ENCODE data around the gene OLFM4. TPM values are rescaled to one million over a fixed set of nuclear protein-coding genes. Genes with fewer than 3 reads are reported as not detected.

The OLFM4 gene
- total RNA-seq, 2 donors from 2014 or later: not detected

GRCh38 chr13:53043398-53043797 lies 14.8 kb downstream of the OLFM4 start:
- Mint-ChIP-seq H3K27ac (no peak overlapping the region), H3K9me3 (peaks cover 0 to 4% of the 10 kb centered on the region in 2 donors), H3K36me3 (no peaks in the 10 kb centered on the region)
- ATAC-seq (no peak), DNase-seq (ENCODE audit: low spot score in 2 of 2) (no peak)

- H3K27ac Mint-ChIP-seq: no peak overlapping the region
- DNase-seq (ENCODE audit: low spot score in 2 of 2) (no peak), ATAC-seq (no peak)
- no peaks in the 10 kb centered on the region for H3K36me3 Mint-ChIP-seq
- peaks cover 0 to 4% of the 10 kb centered on the region in 2 donors for H3K9me3 Mint-ChIP-seq
These were observed 16.6 kb downstream of the OLFM4 start for GRCh38 chr13:53045189-53045588.

- ATAC-seq (no peak), DNase-seq (ENCODE audit: low spot score in 2 of 2) (no peak)
- Mint-ChIP-seq H3K27ac (no peak overlapping the region), H3K36me3 (no peaks in the 10 kb centered on the region), H3K9me3 (no peaks in the 10 kb centered on the region)
These were observed 20.3 kb downstream of the OLFM4 start for GRCh38 chr13:53048880-53049279.

- no peak for DNase-seq (ENCODE audit: low spot score in 2 of 2)
- H3K36me3 Mint-ChIP-seq: no peaks in the 10 kb centered on the region
- no peak overlapping the region for H3K27ac Mint-ChIP-seq
- H3K9me3 Mint-ChIP-seq: no peaks in the 10 kb centered on the region
- no peak for ATAC-seq
These were observed 21.5 kb downstream of the OLFM4 start for GRCh38 chr13:53050151-53050550.

GRCh38 chr13:53052675-53053074 lies 24.1 kb downstream of the OLFM4 start:
- ATAC-seq (no peak), DNase-seq (ENCODE audit: low spot score in 2 of 2) (no peak)
- Mint-ChIP-seq H3K9me3 (no peaks in the 10 kb centered on the region), H3K27ac (no peak overlapping the region), H3K36me3 (no peaks in the 10 kb centered on the region)

- H3K36me3 Mint-ChIP-seq: no peaks in the 10 kb centered on the region
- ATAC-seq (no peak), DNase-seq (ENCODE audit: low spot score in 2 of 2) (no peak)
- H3K27ac Mint-ChIP-seq: no peak overlapping the region
- H3K9me3 Mint-ChIP-seq: no peaks in the 10 kb centered on the region
These were observed 26.0 kb downstream of the OLFM4 start for GRCh38 chr13:53054569-53054968.

GRCh38 chr13:53058065-53058679 lies 29.6 kb downstream of the OLFM4 start:
- H3K27ac Mint-ChIP-seq: no peak overlapping the region
- no peaks in the 10 kb centered on the region for H3K9me3 Mint-ChIP-seq
- DNase-seq (ENCODE audit: low spot score in 2 of 2) (no peak), ATAC-seq (no peak)
- H3K36me3 Mint-ChIP-seq: no peaks in the 10 kb centered on the region

GRCh38 chr13:53060840-53061490 lies 32.4 kb downstream of the OLFM4 start:
- ATAC-seq: no peak
- Mint-ChIP-seq H3K27ac (no peak overlapping the region), H3K9me3 (peaks cover 0 to 5% of the 10 kb centered on the region in 2 donors), H3K36me3 (no peaks in the 10 kb centered on the region)
- no peak for DNase-seq (ENCODE audit: low spot score in 2 of 2)

GRCh38 chr13:53064731-53065130 lies 36.1 kb downstream of the OLFM4 start:
- DNase-seq (ENCODE audit: low spot score in 2 of 2): no peak
- H3K9me3 Mint-ChIP-seq: peaks cover 3 to 5% of the 10 kb centered on the region in 2 donors
- H3K36me3 Mint-ChIP-seq: no peaks in the 10 kb centered on the region
- ATAC-seq: no peak
- no peak overlapping the region for H3K27ac Mint-ChIP-seq

GRCh38 chr13:53066411-53066810 lies 37.8 kb downstream of the OLFM4 start:
- no peak for DNase-seq (ENCODE audit: low spot score in 2 of 2)
- Mint-ChIP-seq H3K36me3 (no peaks in the 10 kb centered on the region), H3K27ac (no peak overlapping the region), H3K9me3 (peaks cover 5% of the 10 kb centered on the region in 2 donors)
- ATAC-seq: no peak

- Mint-ChIP-seq H3K27ac (no peak overlapping the region), H3K36me3 (no peaks in the 10 kb centered on the region), H3K9me3 (peaks cover 5% of the 10 kb centered on the region in 2 donors)
- no peak for DNase-seq (ENCODE audit: low spot score in 2 of 2)
- ATAC-seq: no peak
These were observed 40.2 kb downstream of the OLFM4 start for GRCh38 chr13:53068585-53069520.

GRCh38 chr13:53069800-53070199 lies 41.2 kb downstream of the OLFM4 start:
- ATAC-seq (no peak), DNase-seq (ENCODE audit: low spot score in 2 of 2) (no peak)
- Mint-ChIP-seq H3K36me3 (no peaks in the 10 kb centered on the region), H3K9me3 (peaks cover 0 to 5% of the 10 kb centered on the region in 2 donors), H3K27ac (no peak overlapping the region)

- DNase-seq (ENCODE audit: low spot score in 2 of 2): no peak
- Mint-ChIP-seq H3K9me3 (peaks cover 0 to 5% of the 10 kb centered on the region in 2 donors), H3K36me3 (no peaks in the 10 kb centered on the region), H3K27ac (no peak overlapping the region)
- no peak for ATAC-seq
These were observed 45.1 kb downstream of the OLFM4 start for GRCh38 chr13:53073711-53074110.

- DNase-seq (ENCODE audit: low spot score in 2 of 2): no peak
These were observed 45.5 kb downstream of the OLFM4 start for GRCh38 chr13:53074114-53074513.

GRCh38 chr13:53075356-53076041 lies 46.9 kb downstream of the OLFM4 start:
- no peaks in the 10 kb centered on the region for H3K36me3 Mint-ChIP-seq
- DNase-seq (ENCODE audit: low spot score in 2 of 2) (no peak), ATAC-seq (no peak)
- H3K27ac Mint-ChIP-seq: no peak overlapping the region
- no peaks in the 10 kb centered on the region for H3K9me3 Mint-ChIP-seq

More at GRCh38 chr13:53074114-53074513, 45.5 kb downstream of the OLFM4 start:
- no peaks in the 10 kb centered on the region for H3K36me3 Mint-ChIP-seq
- no peak overlapping the region for H3K27ac Mint-ChIP-seq
- H3K9me3 Mint-ChIP-seq: peaks cover 0 to 5% of the 10 kb centered on the region in 2 donors
- ATAC-seq: no peak

GRCh38 chr13:53079691-53080090 lies 51.1 kb downstream of the OLFM4 start:
- DNase-seq (ENCODE audit: low spot score in 2 of 2) (no peak), ATAC-seq (no peak)
- no peaks in the 10 kb centered on the region for H3K9me3 Mint-ChIP-seq
- no peaks in the 10 kb centered on the region for H3K36me3 Mint-ChIP-seq
- no peak overlapping the region for H3K27ac Mint-ChIP-seq

GRCh38 chr13:53088871-53089270 lies 60.3 kb downstream of the OLFM4 start:
- Mint-ChIP-seq H3K27ac (no peak overlapping the region), H3K36me3 (no peaks in the 10 kb centered on the region), H3K9me3 (peaks cover 14 to 16% of the 10 kb centered on the region in 2 donors)
- DNase-seq (ENCODE audit: low spot score in 2 of 2) (no peak), ATAC-seq (no peak)

All from activated naive CD4-positive, alpha-beta T cell treated with anti-CD3 and anti-CD28 coated beads, Interleukin-2, amount 50 U/mL, for 72 hours (primary cell).